ENCODE data around the gene ANKRD12. TPM values are rescaled to one million over a fixed set of nuclear protein-coding genes. Genes with fewer than 3 reads are reported as not detected.

ANKRD12 gene
- total and polyA plus RNA-seq, 5 donors from 2014 or later, result 28.2 to 200 (median 40.8) TPM

DNA sequence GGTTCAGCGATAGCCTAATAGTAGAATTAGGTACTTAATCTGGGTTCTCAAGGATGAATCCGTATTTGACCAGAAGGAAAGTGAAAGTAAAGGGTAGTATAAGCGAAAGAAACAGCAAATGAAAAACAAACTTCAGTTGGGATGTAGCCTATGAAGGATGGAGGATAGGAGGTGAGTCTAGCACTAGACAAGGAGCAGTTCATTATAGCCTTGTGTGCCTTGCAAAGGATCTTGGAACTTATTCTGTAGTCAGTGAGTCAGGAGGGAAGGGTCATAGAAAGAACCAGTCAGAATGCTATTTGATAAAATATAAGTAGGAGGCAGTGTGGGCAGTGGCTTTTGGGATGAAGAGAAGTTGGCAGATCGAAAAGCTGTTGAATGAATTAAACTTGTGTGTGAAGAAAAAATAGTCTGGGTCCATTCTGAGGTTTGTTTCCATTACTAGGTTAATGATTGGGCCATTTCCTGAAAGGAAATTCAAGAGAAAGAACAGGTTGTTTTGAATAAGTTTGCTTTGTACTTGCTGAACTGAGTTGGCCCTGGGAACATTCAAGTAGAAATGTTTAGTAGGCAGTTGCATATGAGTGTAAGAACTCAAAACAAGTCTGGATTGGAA, 48.5 kb downstream of the ANKRD12 start:
- peak overlapping the region; percentile 66 to 79 (median 76) for H3K4me3 Mint-ChIP-seq
- peak overlapping the region; percentile 38 for H3K27ac ChIP-seq (ENCODE audit: insufficient read depth, low read length, poor library complexity, severe bottlenecking)
- DNase-seq (peak in 1 of 3 donors; percentile 36), ATAC-seq (ENCODE audit: low read depth in 2 of 2) (peak in 1 of 2 donors; percentile 20)
- no peaks in the 10 kb centered on the region for H3K9me3 Mint-ChIP-seq
- H3K4me1 Mint-ChIP-seq, result peaks cover 54 to 73% (median 61%) of the 10 kb centered on the region in 4 donors
- no peaks in the 10 kb centered on the region for H3K27me3 ChIP-seq (ENCODE audit: control insufficient read depth, insufficient read depth, low read length)
- H3K36me3 Mint-ChIP-seq, result peaks cover 42% of the 10 kb centered on the region
- H3K4me1 ChIP-seq (ENCODE audit: control insufficient read depth, insufficient read depth, low read length, poor library complexity, severe bottlenecking), result peaks cover 19% of the 10 kb centered on the region
- H3K27me3 Mint-ChIP-seq, result no peaks in the 10 kb centered on the region
- peak overlapping the region; percentile 85 for H3K4me3 ChIP-seq (ENCODE audit: low read depth, low read length)
- H3K9me3 ChIP-seq (ENCODE audit: control insufficient read depth in 2 of 2, low read length in 2 of 2), result no peaks in the 10 kb centered on the region
- H3K36me3 ChIP-seq (ENCODE audit: control insufficient read depth, insufficient read depth, low read length), result peaks cover 49% of the 10 kb centered on the region
- H3K27ac Mint-ChIP-seq, result peak overlapping the region; percentile 37 to 76 (median 67)

DNA sequence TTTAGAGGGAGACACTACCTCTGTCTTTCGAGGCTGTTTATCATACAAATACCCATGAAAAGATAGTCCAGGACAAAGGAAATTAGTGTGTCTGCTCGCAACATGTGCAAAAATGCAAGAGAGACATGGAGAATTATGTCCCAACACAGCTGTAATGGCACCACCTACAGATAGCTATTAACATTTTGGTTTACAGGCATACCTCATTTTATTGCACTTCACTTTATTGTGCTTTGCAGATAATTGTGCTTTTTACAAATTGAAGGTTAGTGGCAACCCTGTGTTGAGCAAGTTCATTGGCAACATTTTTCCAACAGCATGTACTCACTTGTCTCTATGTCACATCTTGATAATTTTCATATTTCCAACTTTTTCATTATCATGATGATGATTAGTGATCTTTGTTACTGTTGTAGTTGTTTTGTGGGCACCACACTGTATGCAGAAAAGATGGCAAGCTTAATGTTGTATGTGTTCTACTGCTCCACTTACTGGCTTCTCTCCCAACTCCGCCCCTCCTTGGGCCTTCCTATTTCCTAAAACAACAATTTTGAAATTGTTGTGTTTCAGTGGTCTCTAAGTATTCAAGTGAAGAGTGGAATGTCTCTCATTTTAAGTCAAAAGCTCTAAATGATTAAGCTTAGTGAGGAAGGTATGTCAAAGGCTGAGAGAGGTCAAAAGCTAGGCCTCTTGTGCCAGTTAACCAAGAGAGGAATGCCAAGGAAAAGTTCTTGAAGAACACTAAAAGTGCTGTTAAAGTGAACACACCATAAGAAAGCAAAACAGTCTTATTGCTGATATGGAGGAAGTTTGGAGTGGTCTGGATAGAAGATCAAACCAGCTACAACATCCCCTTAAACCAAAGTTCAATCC, 52.0 kb downstream of the ANKRD12 start:
- H3K36me3 Mint-ChIP-seq, result peaks cover 46% of the 10 kb centered on the region
- H3K27me3 Mint-ChIP-seq, result no peaks in the 10 kb centered on the region
- H3K4me3 Mint-ChIP-seq, result peak overlapping the region in 1 of 4 donors; percentile 5
- DNase-seq (no peak), ATAC-seq (ENCODE audit: low read depth in 2 of 2) (no peak)
- peaks cover 11% of the 10 kb centered on the region for H3K4me1 ChIP-seq (ENCODE audit: control insufficient read depth, insufficient read depth, low read length, poor library complexity, severe bottlenecking)
- H3K4me3 ChIP-seq (ENCODE audit: low read depth, low read length), result no peak overlapping the region
- no peak overlapping the region for H3K27ac ChIP-seq (ENCODE audit: insufficient read depth, low read length, poor library complexity, severe bottlenecking)
- peak overlapping the region in 2 of 3 donors; percentile 6 to 83 for H3K27ac Mint-ChIP-seq
- peaks cover 49% of the 10 kb centered on the region for H3K36me3 ChIP-seq (ENCODE audit: control insufficient read depth, insufficient read depth, low read length)
- H3K9me3 Mint-ChIP-seq, result no peaks in the 10 kb centered on the region
- H3K4me1 Mint-ChIP-seq, result peaks cover 45 to 67% (median 54%) of the 10 kb centered on the region in 4 donors
- H3K27me3 ChIP-seq (ENCODE audit: control insufficient read depth, insufficient read depth, low read length), result no peaks in the 10 kb centered on the region
- no peaks in the 10 kb centered on the region for H3K9me3 ChIP-seq (ENCODE audit: control insufficient read depth in 2 of 2, low read length in 2 of 2)

DNA sequence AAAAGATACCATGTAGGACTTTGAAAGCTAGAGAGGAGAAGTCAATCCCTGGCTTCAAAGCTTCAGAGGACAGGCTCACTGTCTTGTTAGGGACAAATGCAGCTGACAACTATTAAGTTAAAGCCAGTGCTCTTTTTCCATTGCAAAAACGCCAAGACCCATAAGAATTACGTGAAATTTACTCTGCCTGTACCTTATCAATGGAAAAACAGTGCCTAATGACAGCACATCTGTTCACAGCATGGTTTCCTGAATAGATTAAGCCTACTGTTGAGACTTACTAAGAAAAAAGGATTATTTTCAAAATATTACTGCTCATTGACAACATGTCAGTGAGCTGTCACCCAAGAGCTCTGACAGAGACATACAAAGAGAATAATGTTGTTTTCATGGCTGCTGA, 52.9 kb downstream of the ANKRD12 start:
- Mint-ChIP-seq H3K9me3 (no peaks in the 10 kb centered on the region), H3K4me1 (peaks cover 46 to 60% (median 52%) of the 10 kb centered on the region in 4 donors), H3K27me3 (no peaks in the 10 kb centered on the region), H3K4me3 (no peak overlapping the region), H3K36me3 (peaks cover 47% of the 10 kb centered on the region), H3K27ac (peak overlapping the region in 1 of 3 donors; percentile 26)
- no peaks in the 10 kb centered on the region for H3K9me3 ChIP-seq (ENCODE audit: control insufficient read depth in 2 of 2, low read length in 2 of 2)
- peaks cover 54% of the 10 kb centered on the region for H3K36me3 ChIP-seq (ENCODE audit: control insufficient read depth, insufficient read depth, low read length)
- H3K4me3 ChIP-seq (ENCODE audit: low read depth, low read length), result no peak overlapping the region
- DNase-seq (no peak), ATAC-seq (ENCODE audit: low read depth in 2 of 2) (no peak)
- H3K27me3 ChIP-seq (ENCODE audit: control insufficient read depth, insufficient read depth, low read length), result no peaks in the 10 kb centered on the region
- no peak overlapping the region for H3K27ac ChIP-seq (ENCODE audit: insufficient read depth, low read length, poor library complexity, severe bottlenecking)
- H3K4me1 ChIP-seq (ENCODE audit: control insufficient read depth, insufficient read depth, low read length, poor library complexity, severe bottlenecking), result peaks cover 8% of the 10 kb centered on the region

DNA sequence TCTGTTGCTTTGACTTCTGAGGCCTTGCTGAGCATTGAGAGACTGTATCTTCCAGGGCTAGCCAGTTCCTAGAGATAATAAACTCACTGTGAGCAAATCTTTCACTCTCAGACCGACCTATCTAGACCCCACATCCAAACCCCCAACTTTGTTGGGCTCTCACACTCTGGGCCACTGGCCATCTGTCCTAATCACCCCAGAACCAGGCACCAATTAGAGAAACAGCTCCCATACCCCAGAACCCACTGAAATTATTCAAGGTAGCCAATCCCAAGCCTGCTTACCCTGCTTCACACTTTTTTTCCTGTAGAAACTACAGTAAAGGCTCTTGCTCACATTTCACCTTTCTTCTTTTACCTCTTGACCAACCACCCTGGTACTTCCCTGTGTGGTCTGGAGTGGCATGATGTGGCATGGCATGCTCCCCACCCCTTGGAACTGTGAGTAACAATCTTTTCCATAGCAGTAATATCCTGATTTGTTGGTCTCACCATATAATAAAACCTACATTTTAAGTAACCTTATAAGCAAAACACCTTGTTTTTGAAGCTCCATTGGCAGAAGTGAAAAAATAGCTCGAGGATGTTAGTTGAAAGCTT, 55.2 kb downstream of the ANKRD12 start:
- Histone ChIP-seq H3K27me3 (ENCODE audit: control insufficient read depth, insufficient read depth, low read length) (no peaks in the 10 kb centered on the region), H3K9me3 (ENCODE audit: control insufficient read depth in 2 of 2, low read length in 2 of 2) (no peaks in the 10 kb centered on the region), H3K4me3 (ENCODE audit: low read depth, low read length) (no peak overlapping the region), H3K36me3 (ENCODE audit: control insufficient read depth, insufficient read depth, low read length) (peaks cover 74% of the 10 kb centered on the region), H3K4me1 (ENCODE audit: control insufficient read depth, insufficient read depth, low read length, poor library complexity, severe bottlenecking) (no peaks in the 10 kb centered on the region), H3K27ac (ENCODE audit: insufficient read depth, low read length, poor library complexity, severe bottlenecking) (no peak overlapping the region)
- Mint-ChIP-seq H3K27ac (peak overlapping the region; percentile 41 to 83 (median 72)), H3K4me3 (peak overlapping the region in 2 of 4 donors; percentile 21 to 43), H3K36me3 (peaks cover 50% of the 10 kb centered on the region), H3K9me3 (no peaks in the 10 kb centered on the region), H3K27me3 (no peaks in the 10 kb centered on the region), H3K4me1 (peaks cover 39 to 41% (median 39%) of the 10 kb centered on the region in 4 donors)
- no peak for DNase-seq
- ATAC-seq (ENCODE audit: low read depth in 2 of 2), result no peak

DNA sequence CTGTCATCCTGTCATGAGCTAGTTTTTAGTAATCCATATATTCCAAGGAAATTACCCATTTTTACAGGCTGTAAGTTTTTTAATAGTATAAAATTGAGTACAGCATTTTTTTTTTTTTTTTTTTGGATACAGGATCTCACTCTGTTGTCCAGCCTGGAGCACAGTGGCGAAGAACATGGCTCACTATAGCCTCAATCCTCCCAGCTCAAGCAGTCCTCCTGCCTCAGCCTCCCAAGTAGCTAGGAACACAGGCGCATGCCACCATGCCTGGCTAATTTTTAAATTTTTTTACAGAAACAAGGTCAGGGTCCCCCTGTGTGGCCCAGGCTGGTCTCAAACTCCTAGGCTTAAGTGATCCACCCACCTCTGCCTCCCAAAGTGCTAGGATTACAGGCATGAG, 56.5 kb downstream of the ANKRD12 start:
- Histone ChIP-seq H3K4me1 (ENCODE audit: control insufficient read depth, insufficient read depth, low read length, poor library complexity, severe bottlenecking) (no peaks in the 10 kb centered on the region), H3K9me3 (ENCODE audit: control insufficient read depth in 2 of 2, low read length in 2 of 2) (no peaks in the 10 kb centered on the region), H3K36me3 (ENCODE audit: control insufficient read depth, insufficient read depth, low read length) (peaks cover 74% of the 10 kb centered on the region), H3K27me3 (ENCODE audit: control insufficient read depth, insufficient read depth, low read length) (no peaks in the 10 kb centered on the region), H3K27ac (ENCODE audit: insufficient read depth, low read length, poor library complexity, severe bottlenecking) (no peak overlapping the region), H3K4me3 (ENCODE audit: low read depth, low read length) (no peak overlapping the region)
- DNase-seq, result no peak
- Mint-ChIP-seq H3K4me1 (peaks cover 38 to 43% (median 40%) of the 10 kb centered on the region in 4 donors), H3K27ac (no peak overlapping the region), H3K9me3 (no peaks in the 10 kb centered on the region), H3K4me3 (no peak overlapping the region), H3K27me3 (no peaks in the 10 kb centered on the region), H3K36me3 (peaks cover 57% of the 10 kb centered on the region)
- ATAC-seq (ENCODE audit: low read depth in 2 of 2), result no peak

DNA sequence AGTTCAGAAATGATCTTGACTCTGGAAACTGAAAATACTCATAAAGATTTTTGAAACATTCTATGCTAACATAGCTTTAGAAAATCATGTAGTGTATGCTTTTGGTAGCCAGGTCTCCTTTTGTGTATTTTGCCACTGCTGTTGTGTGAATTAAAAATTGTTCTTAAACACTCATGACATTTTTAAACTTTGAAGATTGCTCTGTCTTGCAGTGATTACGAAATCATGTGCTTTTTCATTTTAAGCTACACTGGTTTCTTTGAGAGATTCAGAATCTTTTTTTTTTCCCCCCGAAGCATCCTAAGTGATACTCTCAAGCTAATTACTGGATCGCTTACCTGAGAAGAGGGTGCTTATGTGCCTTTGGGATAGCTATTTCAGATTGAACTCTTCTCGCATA, 60.0 kb downstream of the ANKRD12 start:
- Histone ChIP-seq H3K27me3 (ENCODE audit: control insufficient read depth, insufficient read depth, low read length) (no peaks in the 10 kb centered on the region), H3K4me1 (ENCODE audit: control insufficient read depth, insufficient read depth, low read length, poor library complexity, severe bottlenecking) (no peaks in the 10 kb centered on the region), H3K27ac (ENCODE audit: insufficient read depth, low read length, poor library complexity, severe bottlenecking) (no peak overlapping the region), H3K9me3 (ENCODE audit: control insufficient read depth in 2 of 2, low read length in 2 of 2) (no peaks in the 10 kb centered on the region), H3K4me3 (ENCODE audit: low read depth, low read length) (no peak overlapping the region), H3K36me3 (ENCODE audit: control insufficient read depth, insufficient read depth, low read length) (peaks cover 64% of the 10 kb centered on the region)
- H3K4me3 Mint-ChIP-seq, result no peak overlapping the region
- ATAC-seq (ENCODE audit: low read depth in 2 of 2), result no peak
- peaks cover 40% of the 10 kb centered on the region for H3K36me3 Mint-ChIP-seq
- no peaks in the 10 kb centered on the region for H3K9me3 Mint-ChIP-seq
- no peaks in the 10 kb centered on the region for H3K27me3 Mint-ChIP-seq
- no peak for DNase-seq
- peak overlapping the region in 1 of 3 donors; percentile 74 for H3K27ac Mint-ChIP-seq
- peaks cover 29 to 42% (median 29%) of the 10 kb centered on the region in 4 donors for H3K4me1 Mint-ChIP-seq

DNA sequence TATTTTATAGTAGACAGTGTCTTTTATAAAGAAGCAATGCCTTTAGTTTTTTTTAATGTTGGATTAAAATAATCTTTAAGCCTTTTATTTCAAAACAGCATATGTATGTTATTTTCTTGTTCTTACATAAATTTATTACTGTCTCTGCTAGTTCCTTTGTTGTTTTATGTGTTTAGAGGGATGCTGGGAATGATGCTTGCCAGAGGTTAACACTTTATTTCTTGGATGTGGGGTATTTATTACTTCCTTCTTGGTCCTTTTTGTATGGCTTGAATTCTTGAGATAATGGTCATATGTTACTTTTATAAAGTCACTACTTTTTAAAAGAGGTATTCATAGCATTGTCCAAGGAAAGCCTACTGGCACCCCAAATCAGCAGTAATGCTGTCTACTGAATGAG, 63.1 kb downstream of the ANKRD12 start:
- ATAC-seq (ENCODE audit: low read depth in 2 of 2), result no peak
- Mint-ChIP-seq H3K4me1 (peaks cover 14 to 38% (median 21%) of the 10 kb centered on the region in 4 donors), H3K4me3 (no peak overlapping the region), H3K27me3 (no peaks in the 10 kb centered on the region), H3K27ac (no peak overlapping the region), H3K9me3 (no peaks in the 10 kb centered on the region), H3K36me3 (peaks cover 23% of the 10 kb centered on the region)
- DNase-seq, result no peak
- Histone ChIP-seq H3K27me3 (ENCODE audit: control insufficient read depth, insufficient read depth, low read length) (no peaks in the 10 kb centered on the region), H3K27ac (ENCODE audit: insufficient read depth, low read length, poor library complexity, severe bottlenecking) (no peak overlapping the region), H3K9me3 (ENCODE audit: control insufficient read depth in 2 of 2, low read length in 2 of 2) (no peaks in the 10 kb centered on the region), H3K4me1 (ENCODE audit: control insufficient read depth, insufficient read depth, low read length, poor library complexity, severe bottlenecking) (no peaks in the 10 kb centered on the region), H3K36me3 (ENCODE audit: control insufficient read depth, insufficient read depth, low read length) (peaks cover 59% of the 10 kb centered on the region), H3K4me3 (ENCODE audit: low read depth, low read length) (no peak overlapping the region)
